Dendritic cell treated with granulocyte-macrophage colony-stimulating factor and Interleukin-4, amounts not matched to agents 40 ng/mL and 50 ng/mL, for 4 days (primary cell): Measurements from ENCODE around the gene MRPL47.

Experiments
- H3K27ac Mint-ChIP-seq: one replicate; pipeline ENCODE4 v1.8.0; 2022; ENCODE audit warnings: mild to moderate bottlenecking, mixed read lengths
- H3K27me3 Mint-ChIP-seq: one replicate; pipeline ENCODE4 v1.8.0; 2022; ENCODE audit warnings: mild to moderate bottlenecking, mixed read lengths
- H3K36me3 Mint-ChIP-seq: one replicate; pipeline ENCODE4 v1.8.0; 2022; ENCODE audit warnings: low read depth, mixed read lengths
- H3K4me1 Mint-ChIP-seq: one replicate; pipeline ENCODE4 v1.8.0; 2022; ENCODE audit warnings: low read depth, mixed read lengths
- H3K4me3 Mint-ChIP-seq: one replicate; pipeline ENCODE4 v1.8.0; 2022; ENCODE audit warnings: mild to moderate bottlenecking, moderate library complexity, mixed read lengths
- H3K9me3 Mint-ChIP-seq: one replicate; pipeline ENCODE4 v1.8.0; 2022; ENCODE audit warnings: mixed read lengths
- intact Hi-C: fragments of 100-400 bp; cut with micrococcal nuclease; formaldehyde crosslinking; loops from one replicate; pipeline ENCODE4 v1.15.0; 2022

MRPL47 gene

GRCh38 chr3:179562591-179563270 lies 41.7 kb downstream of the MRPL47 start, which contains the start of gene ACTL6A:
Gene ACTL6A (plus strand): TSS chr3:179562926. CDS start chr3:179563093, 167 bp downstream.
- intact Hi-C loops = loop anchor here (1.0 to 5.0 kb wide), 5 partner anchors 42 to 414 kb away; partner anchors contain the start of genes MFN1, MRPL47, NDUFB5 and PIK3CA
- Mint-ChIP-seq H3K4me1 (peaks cover 21% of the 10 kb centered on the region), H3K27ac (peak within 1 kb of the TSS; percentile 88), H3K9me3 (no peaks in the 10 kb centered on the region), H3K27me3 (no peaks in the 10 kb centered on the region), H3K36me3 (peaks cover 10% of the 10 kb centered on the region), H3K4me3 (peak within 1 kb of the TSS; percentile 94)

- no peaks in the 10 kb centered on the region for H3K27me3 Mint-ChIP-seq
- peaks cover 10% of the 10 kb centered on the region for H3K36me3 Mint-ChIP-seq
- peaks cover 16% of the 10 kb centered on the region for H3K4me1 Mint-ChIP-seq
- intact Hi-C loops = loop anchor here (5.0 kb wide), 1 partner anchor 128 kb away; no protein-coding TSS in a partner anchor
- no peak overlapping the region for H3K4me3 Mint-ChIP-seq
- no peaks in the 10 kb centered on the region for H3K9me3 Mint-ChIP-seq
- H3K27ac Mint-ChIP-seq = no peak overlapping the region
Measured at GRCh38 chr3:179560791-179561190, 43.6 kb downstream of the MRPL47 start.

- Mint-ChIP-seq H3K36me3 (peaks cover 10% of the 10 kb centered on the region), H3K9me3 (no peaks in the 10 kb centered on the region)
Measured at GRCh38 chr3:179558742-179559364, 45.6 kb downstream of the MRPL47 start.

GRCh38 chr3:179551349-179552105 lies 52.9 kb downstream of the MRPL47 start:
- no peak overlapping the region for H3K27ac Mint-ChIP-seq
- intact Hi-C loops = no loop called here
- H3K9me3 Mint-ChIP-seq = no peaks in the 10 kb centered on the region
- peaks cover 2% of the 10 kb centered on the region for H3K27me3 Mint-ChIP-seq
- H3K4me3 Mint-ChIP-seq = no peak overlapping the region
- no peaks in the 10 kb centered on the region for H3K36me3 Mint-ChIP-seq
- no peaks in the 10 kb centered on the region for H3K4me1 Mint-ChIP-seq

More at GRCh38 chr3:179558742-179559364, 45.6 kb downstream of the MRPL47 start:
- intact Hi-C loops = loop anchor here (1.0 to 2.0 kb wide), 2 partner anchors 113 to 138 kb away; no protein-coding TSS in a partner anchor
- H3K4me3 Mint-ChIP-seq = no peak overlapping the region
- H3K27ac Mint-ChIP-seq = no peak overlapping the region
- no peaks in the 10 kb centered on the region for H3K27me3 Mint-ChIP-seq
- peaks cover 5% of the 10 kb centered on the region for H3K4me1 Mint-ChIP-seq

- H3K4me3 Mint-ChIP-seq = no peak overlapping the region
- no peak overlapping the region for H3K27ac Mint-ChIP-seq
- peaks cover 2% of the 10 kb centered on the region for H3K27me3 Mint-ChIP-seq
- H3K36me3 Mint-ChIP-seq = no peaks in the 10 kb centered on the region
- intact Hi-C loops = no loop called here
- no peaks in the 10 kb centered on the region for H3K9me3 Mint-ChIP-seq
- no peaks in the 10 kb centered on the region for H3K4me1 Mint-ChIP-seq
Measured at GRCh38 chr3:179546814-179547241, 57.6 kb downstream of the MRPL47 start.

GRCh38 chr3:179544981-179545645 lies 59.3 kb downstream of the MRPL47 start:
- H3K27ac Mint-ChIP-seq = no peak overlapping the region
- peaks cover 2% of the 10 kb centered on the region for H3K27me3 Mint-ChIP-seq
- no peaks in the 10 kb centered on the region for H3K9me3 Mint-ChIP-seq
- H3K4me1 Mint-ChIP-seq = no peaks in the 10 kb centered on the region
- intact Hi-C loops = no loop called here
- H3K36me3 Mint-ChIP-seq = no peaks in the 10 kb centered on the region
- H3K4me3 Mint-ChIP-seq = no peak overlapping the region

- Mint-ChIP-seq H3K27ac (no peak overlapping the region), H3K4me3 (no peak overlapping the region), H3K36me3 (no peaks in the 10 kb centered on the region), H3K4me1 (no peaks in the 10 kb centered on the region), H3K9me3 (no peaks in the 10 kb centered on the region), H3K27me3 (no peaks in the 10 kb centered on the region)
- intact Hi-C loops = no loop called here
Measured at GRCh38 chr3:179542375-179542774, 62.1 kb downstream of the MRPL47 start.

GRCh38 chr3:179541596-179541995 lies 62.8 kb downstream of the MRPL47 start:
- no peaks in the 10 kb centered on the region for H3K4me1 Mint-ChIP-seq
- H3K4me3 Mint-ChIP-seq = no peak overlapping the region
- no peak overlapping the region for H3K27ac Mint-ChIP-seq
- no peaks in the 10 kb centered on the region for H3K27me3 Mint-ChIP-seq
- H3K36me3 Mint-ChIP-seq = no peaks in the 10 kb centered on the region
- no peaks in the 10 kb centered on the region for H3K9me3 Mint-ChIP-seq
- intact Hi-C loops = no loop called here

GRCh38 chr3:179541094-179541493 lies 63.3 kb downstream of the MRPL47 start:
- no peaks in the 10 kb centered on the region for H3K36me3 Mint-ChIP-seq
- H3K4me1 Mint-ChIP-seq = no peaks in the 10 kb centered on the region
- H3K4me3 Mint-ChIP-seq = no peak overlapping the region
- H3K27me3 Mint-ChIP-seq = no peaks in the 10 kb centered on the region
- intact Hi-C loops = no loop called here
- H3K27ac Mint-ChIP-seq = no peak overlapping the region
- H3K9me3 Mint-ChIP-seq = no peaks in the 10 kb centered on the region
